ENCODE results near the gene FAM13C.

GRCh38 chr10:59324597-59324996 is 37.8 kb downstream of the FAM13C start:
- no peak for TF ChIP-seq CTCF (IDR thresholded peaks at IDR 0.05)
- TF ChIP-seq POLR2A (IDR thresholded peaks at IDR 0.05), result no peak
